ENCODE measurements around the gene TPPP3.
A peak's percentile ranks its signal among the peaks of the same experiment; 100 is the strongest.
"Not testable (repeated sequence)": the region's sequence is repeated elsewhere in the genome, so short reads cannot be mapped to it uniquely, and the experiment has no call there.

The TPPP3 gene

DNA sequence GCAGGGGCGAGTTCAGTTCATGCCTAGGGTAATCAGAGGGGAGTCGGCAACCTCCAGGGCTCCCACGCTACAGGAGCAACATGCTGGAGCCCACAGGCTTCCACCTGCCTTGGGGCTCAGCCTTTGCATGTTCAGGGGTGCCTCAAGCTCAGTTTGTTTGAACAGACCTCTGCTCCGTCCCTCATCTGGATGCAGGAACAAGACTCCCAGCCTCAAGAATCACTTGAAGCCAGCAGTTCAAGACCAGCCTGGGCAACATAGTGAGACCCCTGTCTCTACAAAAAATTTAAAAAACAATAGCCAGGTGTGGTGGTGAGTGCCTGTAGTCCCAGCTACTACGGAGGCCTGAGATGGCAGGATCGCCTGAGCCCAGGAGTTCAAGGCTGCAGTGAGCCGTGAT lies 32.7 kb upstream of the TPPP3 start:
- DNase-seq (ENCODE audit: low spot score): no peak

DNA sequence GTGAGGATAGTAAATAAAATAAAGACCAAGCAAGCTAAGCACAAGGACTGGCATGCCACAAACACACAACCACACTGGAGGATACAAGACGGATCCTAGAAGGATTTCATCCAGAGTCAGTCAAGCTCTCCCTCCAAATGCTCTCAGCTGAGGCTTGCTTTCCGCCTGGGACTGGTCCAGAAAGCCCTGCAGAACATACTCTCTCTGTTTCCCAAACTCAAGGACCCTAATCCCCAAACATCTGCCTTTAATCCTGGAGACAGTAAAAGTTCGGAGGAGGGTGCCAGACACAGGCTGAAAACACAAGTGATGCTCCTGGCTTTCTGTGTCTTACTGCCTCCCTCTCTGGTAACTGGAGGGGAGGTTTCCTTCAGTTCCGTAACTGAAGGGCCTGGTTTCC lies 32.3 kb upstream of the TPPP3 start:
- DNase-seq (ENCODE audit: low spot score): no peak

DNA sequence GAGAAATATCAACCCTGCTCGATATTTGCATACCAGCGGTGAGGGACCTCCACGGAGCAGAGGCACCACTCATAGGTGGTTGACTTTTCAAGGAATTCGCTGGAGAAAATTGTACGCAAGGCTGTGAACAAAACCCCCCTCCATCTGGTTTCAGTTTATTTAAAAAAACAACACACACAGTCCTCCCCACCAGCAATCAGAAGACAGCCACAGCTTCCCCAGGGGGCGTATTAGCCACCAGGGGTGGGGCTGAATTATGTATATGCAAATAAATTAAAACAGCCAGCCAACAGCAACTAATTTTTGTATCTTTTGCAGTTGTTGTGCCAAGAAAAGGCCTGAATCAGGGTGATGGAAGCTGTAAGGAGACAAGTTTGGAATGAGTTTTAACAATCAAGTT lies 31.8 kb upstream of the TPPP3 start:
- no peak for DNase-seq (ENCODE audit: low spot score)

DNA sequence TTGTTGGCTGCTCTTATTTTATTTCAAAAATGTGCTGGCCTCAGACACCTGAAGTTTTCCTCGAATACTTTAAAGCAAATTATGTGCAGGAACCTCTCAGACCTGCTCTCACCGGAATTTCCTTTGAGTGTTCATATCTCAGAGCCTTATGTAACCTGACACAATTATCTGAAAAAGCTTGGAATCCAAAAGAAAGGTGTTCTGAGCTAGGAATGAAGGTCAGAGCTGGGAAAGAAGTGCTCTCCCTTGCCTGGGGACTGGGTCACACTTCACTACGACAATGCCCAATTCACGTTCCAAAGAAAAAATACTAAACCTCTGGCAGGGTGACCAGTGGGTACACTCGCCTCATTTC lies 30.9 kb upstream of the TPPP3 start:
- no peak for DNase-seq (ENCODE audit: low spot score)

DNA sequence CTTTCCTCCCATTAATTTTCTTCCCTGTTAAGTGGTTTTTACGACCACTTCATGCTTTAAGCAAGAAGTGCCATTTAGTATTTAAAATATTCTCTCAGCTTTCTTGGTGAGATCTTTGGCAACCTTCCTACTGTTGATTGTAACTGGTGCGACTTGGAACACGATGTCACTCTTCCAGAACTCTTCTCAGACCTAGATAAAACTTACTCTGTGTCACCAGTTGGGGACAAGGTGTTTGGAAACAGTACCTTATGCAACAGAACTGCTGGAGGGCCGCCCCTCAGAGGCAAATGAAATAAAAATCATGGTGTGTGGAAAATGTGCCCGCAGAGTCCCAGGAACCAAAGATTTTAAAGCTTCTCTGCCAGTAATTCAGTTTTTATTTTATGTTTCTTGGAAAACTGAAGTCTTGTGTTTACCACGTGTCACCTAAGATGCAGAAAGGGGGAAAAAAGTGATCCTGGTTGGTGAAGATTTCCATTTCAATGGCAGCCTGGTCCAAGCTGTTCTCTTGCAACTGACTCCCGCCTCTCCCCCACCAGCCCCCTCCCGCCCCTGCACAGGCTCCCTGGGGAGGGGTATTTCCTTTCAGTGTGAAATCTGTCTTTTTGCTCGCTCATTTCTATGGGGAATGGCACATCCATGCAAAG lies 30.4 kb upstream of the TPPP3 start:
- no peak for DNase-seq (ENCODE audit: low spot score)

DNA sequence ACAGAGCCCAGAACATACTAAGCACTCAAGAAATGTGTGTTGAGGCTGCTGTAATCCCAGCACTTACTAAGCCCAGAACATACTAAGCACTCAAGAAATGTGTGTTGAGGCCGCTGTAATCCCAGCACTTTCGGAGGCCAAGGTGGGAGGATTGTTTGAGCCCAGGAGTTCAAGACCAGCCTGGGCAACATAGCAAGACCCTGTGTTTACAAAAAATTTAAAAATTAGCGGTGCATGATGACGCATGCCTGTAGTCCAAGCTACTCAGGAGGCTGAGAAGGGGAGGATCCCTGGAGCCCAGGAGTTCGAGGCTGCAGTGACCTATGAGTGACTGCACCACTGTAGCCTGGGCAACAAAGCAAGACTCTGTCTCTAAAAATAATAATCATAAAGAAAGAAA lies 29.7 kb upstream of the TPPP3 start:
- DNase-seq (ENCODE audit: low spot score): no peak

DNA sequence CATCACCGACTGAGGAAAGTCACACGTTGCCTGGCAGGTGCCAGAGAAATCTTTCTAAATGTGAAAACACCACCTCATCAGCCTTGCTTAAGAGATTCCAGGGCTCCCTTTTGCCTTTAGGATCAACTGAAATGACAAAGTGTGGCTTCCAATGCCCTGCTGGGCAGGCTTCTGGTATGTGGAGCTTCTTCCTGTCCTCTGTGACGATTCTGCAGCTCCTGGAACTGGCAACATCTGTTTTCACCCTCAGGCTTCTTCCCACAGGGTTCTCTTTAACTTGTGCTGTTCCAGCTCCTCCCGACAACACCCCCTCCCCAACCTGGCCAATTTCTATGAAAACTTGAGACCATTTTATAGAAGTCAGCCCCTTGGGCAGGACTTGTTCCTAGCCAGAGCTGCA lies 27.7 kb upstream of the TPPP3 start:
- no peak for DNase-seq (ENCODE audit: low spot score)

DNA sequence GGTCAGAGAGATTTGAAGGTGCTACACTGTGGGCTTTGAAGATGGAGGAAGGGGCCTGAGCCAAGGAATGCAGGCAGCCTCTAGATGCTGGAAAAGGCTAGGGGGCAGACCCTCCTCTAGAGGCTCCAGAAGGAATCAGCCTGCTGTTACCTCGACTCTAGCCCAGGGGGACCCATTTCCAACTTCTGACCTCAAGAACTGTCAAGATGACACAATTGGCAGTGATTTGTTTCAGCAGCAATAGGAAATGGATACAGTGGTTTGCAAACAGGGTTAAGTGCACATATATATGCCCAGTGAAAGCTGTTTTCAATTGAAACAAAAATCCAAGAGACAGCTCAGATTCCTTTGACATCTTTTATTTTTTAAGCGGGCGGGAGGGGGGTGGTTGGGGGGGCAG lies 26.6 kb upstream of the TPPP3 start:
- DNase-seq (ENCODE audit: low spot score): no peak

DNA sequence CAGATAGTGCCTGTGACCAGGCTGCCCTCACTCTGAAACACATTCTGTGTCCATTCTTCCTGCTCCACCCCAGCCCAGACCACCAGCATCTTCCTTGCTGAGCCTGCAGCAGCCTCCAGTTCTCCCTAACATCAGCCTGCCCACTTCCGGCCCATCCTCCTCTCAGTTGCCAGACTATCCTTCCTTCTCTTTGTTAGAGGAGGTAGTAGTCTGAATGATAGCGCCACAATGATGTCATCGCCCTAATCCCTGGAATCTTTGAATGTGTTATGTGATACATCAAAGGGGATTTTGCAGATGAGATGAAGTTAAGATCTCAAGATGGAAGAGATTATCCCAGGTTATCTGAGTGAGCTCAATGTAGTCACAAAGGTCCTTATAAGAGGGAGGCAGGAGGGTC lies 26.2 kb upstream of the TPPP3 start:
- no peak for DNase-seq (ENCODE audit: low spot score)

DNA sequence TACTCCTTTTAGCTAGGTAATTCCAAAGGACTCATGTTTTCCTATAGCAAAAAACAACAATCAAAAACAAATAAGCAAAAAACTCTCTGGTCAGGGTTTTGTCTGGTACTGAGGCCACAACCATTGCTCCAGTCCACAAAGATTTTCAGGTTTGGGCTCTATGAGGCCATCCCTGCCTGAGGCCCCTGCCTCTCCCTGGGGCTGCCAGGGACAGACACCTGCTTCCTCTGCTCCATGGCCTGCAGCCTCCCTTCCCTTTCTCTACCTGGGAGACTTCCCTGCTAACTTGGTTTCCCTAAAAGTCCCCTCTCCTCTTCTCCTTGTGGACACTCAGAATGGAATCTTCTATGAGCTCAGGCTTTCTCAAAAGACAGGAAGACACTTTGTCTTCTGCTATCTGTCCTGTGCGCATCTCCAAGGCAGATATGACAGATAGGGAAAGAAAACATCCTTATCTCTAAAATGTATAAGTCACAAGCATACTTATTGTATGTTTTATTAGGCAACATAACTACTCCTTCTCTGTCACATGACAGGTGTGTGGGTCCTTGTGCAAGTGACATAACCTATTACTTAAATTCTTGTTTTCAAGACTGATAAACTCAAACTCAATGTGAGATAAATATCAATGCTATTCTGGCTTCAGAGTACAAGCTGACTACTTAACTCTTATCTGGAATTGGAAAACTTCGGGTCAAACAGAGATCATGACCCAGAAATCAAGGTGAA lies 24.2 kb upstream of the TPPP3 start:
- DNase-seq (ENCODE audit: low spot score): no peak

DNA sequence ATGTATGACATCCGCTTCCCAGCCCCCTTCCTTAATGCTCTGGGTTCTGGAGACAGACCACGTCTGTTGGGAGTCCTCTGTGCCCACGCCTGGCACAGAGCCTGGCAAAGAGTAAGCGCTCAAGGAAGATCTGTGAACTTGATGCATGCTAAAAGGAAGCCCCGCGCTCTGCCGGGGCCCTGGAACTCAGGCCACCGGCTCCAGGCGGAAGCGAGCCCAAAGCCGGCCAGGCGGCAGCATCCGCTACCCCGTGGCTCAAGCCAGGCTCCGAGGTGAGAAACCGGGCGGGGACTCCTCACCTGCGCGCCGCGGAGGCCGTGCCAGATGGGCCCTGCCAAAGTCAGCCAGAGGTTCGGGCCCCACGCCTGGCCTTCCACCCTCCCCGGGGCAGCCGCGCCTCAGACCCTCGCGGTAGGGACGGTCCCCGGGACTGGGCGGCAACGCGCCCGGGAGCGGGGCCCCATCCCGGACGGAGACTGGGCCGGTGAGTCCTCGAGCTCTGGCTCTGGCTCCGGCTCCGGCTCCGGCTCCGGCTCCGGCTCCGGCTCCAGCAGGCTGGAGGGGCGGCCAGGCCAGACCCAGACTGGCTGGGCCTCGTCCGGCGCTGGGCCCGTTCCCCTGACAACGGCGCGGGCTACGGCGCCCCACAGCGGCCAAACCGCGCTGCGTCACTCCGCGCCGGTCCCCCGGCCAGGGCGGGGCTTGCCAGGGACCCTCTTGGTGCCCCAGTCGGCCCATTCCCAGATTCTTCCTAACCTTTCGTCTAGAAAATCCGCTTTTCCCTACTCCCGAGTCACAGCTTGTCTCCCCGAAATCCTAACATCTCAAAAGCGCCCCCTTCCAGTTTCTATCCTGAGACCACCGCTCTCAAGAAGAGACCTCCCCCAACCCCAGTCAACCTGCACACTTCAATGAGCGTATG lies 22.8 kb upstream of the TPPP3 start, which contains the start of gene ZDHHC1:
Gene ZDHHC1, minus strand, starts transcription at position 606 of the 922 bp plus-strand sequence. CDS start 8,702 bp downstream, outside the sequence.
- DNase-seq (ENCODE audit: low spot score): peak; percentile 69

DNA sequence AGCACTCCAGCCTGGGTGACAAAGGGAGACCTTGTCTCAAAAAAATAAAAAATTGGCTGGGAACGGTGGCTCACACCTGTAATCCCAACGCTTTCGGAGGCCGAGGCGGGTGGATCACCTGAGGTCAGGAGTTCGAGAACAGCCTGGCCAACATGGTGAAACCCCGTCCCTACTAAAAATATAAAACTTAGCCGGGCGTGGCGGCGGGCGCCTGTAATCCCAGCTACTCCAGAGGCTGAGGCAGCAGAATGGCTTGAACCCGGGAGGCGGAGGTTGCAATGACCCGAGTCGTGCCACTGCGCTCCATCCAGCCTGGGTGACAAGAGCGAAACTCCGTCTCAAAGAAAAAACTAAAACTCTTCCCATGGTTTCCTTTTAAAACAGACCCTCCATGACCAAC lies 22.1 kb upstream of the TPPP3 start:
- not testable (repeated sequence) for DNase-seq (ENCODE audit: low spot score)

DNA sequence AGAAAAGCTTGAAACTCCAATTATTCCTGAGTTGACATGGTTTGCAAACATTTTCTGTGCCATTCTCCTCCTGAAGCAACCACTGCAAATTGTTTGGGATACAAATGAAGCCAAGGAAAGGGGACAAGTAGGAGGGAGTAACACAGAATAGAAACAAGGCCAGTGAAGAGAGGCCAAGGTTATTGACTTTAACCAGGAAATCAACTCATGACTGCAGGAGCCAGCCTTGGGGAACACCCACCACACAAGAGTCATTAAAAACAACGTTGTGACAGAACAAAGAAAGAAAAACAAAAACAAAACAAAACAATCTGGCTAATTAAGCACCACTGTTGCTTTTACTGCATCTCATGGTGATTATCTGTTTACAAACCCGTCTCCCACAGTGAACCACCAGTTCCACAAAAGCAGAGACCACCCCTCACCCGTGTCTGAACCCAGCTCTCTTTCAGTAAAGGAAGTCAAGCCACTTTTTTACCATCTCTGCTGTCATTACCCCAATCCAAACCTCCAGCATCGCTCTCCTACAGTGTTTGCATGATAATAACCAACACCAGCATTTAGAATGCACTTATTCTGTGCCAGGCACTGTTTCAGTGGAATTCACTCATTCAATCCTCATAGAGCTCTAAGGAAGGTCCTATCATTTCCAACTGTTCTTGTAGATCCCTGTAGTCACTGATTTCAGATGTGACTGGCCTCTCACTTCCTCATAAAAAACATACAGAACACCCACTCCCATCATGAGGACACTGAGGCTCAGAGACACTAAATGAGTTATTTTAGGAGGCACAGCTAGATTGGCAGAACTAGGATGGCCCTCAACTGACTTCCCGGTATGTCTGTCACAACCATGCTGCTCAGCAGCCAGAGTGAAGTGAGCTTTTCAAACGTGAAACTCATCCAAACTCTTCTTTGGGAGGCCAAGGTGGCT lies 20.9 kb upstream of the TPPP3 start:
- DNase-seq (ENCODE audit: low spot score): no peak

DNA sequence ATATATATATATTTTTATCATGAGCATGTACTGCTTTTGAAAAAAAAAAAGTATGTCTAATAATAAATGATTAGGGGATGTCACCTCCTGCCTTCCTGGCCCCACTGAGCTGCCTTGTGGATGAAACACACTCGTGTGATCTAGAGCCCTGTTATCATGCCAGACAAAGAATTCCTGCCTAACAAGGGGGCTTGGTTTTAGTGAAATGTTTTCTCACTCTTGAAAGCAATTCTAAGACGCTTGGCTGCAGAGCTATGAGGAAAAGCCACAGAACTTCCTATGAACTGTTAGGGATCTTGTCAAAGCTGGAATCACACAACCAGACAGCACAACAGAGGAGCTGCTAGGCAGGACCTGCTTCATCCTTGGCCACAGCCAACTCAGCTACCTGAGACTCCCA lies 19.0 kb upstream of the TPPP3 start:
- DNase-seq (ENCODE audit: low spot score): no peak

DNA sequence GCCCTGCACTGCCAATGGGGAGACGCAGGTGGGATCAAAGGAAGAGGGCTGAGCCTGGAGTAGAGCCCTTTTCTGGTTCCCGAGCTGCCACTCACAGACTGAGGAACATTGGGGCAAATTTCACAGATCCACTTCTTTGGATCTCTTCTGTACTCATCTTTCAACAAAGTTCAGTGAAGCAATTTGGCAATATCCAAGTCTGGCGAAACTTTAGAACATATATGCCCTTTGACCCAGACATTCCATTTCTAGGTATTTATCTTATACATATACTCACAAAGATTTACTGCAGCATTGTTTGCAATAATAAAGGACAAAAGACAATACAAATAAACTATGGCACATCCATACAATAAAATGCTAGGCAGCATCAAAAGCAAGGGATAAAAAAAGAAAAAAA lies 18.0 kb upstream of the TPPP3 start:
- DNase-seq (ENCODE audit: low spot score): no peak

DNA sequence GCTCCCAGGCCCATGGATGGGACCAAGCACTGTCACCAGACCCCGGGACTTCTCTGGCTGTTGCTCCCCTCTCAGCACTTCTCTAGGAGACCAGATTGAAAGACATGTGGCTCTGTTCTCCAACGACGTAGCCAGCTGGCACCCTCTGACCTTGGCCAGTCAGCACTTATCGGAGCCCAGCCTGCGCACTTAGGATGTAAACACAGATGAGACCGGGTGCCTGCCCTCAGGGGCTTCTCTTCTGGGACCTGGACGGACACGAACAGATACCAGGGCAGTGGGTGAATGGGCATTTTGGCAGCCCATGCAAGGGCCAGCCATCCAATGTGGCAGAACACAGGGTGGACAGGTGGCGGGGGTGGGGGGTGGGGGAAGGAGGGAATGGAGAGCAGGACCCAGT lies 16.3 kb upstream of the TPPP3 start:
- no peak for DNase-seq (ENCODE audit: low spot score)

DNA sequence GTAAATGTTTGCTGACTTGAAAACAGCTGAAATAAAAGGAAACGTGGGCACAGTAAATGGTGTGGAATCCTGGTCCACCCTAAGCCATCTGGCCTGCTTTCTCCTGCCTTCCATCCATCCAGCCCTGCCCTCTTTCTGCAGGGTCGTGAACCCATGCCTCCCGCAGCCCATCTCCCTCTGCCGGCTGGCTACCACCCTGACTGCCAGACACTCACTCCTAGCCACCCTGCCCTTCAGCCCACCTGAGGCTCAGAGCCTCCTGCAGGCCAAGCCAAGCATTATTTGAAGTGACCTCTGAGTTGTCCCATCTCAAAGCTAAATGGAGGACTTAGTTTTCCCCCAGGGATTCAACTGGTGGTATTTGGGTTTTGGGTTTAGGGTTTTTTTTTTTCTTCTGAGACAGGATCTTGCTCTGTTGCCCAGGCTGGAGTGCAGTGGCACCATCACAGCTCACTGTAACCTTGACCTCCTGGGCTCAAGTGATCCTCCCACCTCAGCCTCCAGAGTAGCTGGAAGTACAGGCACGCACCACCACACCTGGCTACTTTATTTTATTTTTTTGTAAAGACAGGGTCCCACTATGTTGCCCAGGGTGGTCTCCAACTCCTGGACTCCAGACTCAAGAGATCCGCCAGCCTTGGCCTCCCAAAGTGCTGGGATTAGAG lies 14.6 kb upstream of the TPPP3 start:
- DNase-seq (ENCODE audit: low spot score): no peak

DNA sequence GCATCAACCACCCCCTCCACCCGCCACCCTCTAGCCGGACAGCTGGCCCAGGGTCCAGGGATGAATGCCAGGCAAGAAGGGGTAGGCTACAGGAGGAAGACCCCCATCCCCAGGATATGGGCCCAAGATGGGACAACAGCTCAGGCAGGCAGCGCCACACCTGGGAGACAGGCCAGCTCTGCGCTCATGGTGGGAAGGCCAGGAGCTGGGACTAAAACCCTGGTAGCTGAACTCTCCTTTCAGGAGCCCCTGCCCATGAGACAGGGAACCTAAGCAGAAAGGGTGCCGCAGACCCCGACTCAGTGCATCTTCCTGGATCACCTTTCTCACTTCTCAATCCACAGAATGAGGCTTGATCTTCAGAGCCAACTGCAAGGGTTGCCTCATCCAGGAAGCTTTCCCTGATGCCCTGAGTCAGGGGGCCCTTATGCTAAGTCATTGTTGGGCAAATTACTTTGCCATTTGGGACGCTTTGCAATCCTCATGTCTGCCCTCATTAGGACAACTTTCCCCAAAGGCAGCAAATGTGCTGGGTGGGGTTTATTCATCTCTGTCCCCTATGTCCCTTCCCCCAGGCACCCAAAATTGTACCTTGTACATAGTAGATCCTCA lies 14.0 kb upstream of the TPPP3 start:
- DNase-seq (ENCODE audit: low spot score): no peak

DNA sequence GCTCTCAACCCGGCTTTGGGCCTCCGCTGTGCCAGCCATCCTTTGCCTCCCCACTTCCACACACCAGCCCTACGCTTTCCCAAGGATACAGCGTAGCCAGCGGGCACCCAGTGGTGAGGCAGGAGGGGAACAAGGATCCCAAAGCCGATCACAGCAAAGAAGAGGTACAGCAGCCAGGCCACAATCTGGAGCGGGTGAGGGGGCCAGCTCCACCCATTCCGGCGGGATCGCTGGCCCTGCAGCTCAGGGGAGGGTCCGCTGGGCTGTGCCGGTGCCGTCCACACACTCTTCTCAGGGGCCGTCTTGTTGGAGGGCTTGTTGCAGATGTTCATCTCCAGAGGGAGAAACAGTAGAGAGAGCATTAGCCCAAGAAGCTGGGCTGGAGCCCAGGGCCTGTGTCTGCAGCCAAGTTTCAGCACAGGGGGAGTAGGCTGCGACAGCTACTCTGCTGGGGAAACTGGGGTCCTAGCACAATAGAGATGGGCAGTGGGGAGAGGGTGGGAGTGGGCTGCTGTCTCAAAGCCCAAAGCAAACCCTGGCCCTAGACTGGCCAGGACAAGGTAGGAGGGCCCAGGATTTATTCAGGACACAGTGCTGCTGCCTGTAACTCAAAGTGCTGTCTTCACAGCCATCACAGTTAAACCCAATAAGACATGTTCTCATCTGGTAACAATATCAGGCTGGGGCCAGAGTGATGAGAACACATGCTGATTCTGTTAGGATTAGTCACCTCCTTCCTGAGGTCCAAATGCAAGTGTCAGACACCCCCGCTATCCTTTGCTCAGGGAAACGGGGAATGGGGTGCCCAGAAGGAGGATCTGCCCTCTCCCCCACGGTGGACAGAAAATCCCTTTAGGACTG lies 13.0 kb upstream of the TPPP3 start:
- no peak for DNase-seq (ENCODE audit: low spot score)

DNA sequence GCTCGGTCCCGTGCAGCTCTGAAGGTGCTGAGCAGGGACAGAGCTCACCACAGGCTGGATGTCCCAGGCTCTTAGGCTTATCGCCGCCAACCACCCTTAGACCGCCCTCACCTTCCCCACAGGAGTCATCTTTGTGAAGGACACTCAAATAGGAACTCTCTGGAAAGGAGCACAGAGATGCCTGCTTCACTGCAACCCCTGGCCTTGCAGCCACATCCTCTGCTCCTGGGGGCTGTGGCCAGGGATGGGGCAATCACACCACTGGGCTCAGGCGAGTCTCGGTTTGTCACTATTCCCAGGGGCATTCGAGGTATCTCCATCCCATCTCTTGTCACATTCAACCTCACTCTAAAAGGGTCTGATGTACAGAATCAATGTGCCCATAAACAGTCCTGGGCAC lies 12.0 kb upstream of the TPPP3 start:
- no peak for DNase-seq (ENCODE audit: low spot score)

Data from HuH-7.5 (cell line).